ENCODE data around the gene C20orf204.

Gene C20orf204

DNA sequence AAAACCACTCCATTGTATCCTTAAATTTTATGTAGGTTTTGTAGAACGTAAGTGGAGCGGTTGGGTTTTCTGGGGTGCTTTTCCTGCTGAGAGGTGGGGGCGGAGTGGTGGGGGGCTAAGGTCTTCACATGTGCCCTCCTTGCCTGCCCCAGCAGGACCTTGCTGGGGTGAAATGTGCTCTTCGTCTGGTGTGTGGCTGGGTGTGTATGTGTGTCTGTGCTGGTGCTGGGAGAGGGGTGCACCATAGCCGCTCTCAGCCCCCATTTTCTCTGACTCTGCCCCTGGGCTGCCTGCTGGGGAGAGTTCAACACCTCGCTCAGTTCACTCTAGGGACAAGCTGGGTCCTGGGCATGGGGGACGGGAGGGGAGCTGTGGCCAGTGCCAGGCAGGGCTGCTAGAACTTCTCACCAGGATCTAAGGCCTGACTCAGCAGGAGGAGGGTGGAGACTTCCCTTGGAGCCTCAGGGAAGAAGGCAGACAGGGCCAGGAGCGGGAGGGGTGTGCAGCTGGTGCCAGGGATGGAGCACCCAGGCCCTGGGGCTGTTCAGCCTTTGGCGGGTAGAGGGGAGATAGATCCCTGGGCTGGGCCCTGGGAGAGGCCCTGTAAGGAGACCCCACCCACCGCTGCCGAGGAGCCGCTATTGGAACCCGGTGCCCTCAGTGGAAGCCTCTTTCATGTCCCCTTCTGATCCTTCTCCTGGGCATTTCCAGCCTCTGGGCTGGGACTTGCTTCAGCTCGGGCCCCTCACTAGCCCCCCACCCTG is 8.7 kb downstream of the C20orf204 start:
- DNase-seq (ENCODE audit: low read depth): peak; percentile 82
- H3K4me3 ChIP-seq (ENCODE audit: low read length): no peak overlapping the region
- TF ChIP-seq, protein P1, sequence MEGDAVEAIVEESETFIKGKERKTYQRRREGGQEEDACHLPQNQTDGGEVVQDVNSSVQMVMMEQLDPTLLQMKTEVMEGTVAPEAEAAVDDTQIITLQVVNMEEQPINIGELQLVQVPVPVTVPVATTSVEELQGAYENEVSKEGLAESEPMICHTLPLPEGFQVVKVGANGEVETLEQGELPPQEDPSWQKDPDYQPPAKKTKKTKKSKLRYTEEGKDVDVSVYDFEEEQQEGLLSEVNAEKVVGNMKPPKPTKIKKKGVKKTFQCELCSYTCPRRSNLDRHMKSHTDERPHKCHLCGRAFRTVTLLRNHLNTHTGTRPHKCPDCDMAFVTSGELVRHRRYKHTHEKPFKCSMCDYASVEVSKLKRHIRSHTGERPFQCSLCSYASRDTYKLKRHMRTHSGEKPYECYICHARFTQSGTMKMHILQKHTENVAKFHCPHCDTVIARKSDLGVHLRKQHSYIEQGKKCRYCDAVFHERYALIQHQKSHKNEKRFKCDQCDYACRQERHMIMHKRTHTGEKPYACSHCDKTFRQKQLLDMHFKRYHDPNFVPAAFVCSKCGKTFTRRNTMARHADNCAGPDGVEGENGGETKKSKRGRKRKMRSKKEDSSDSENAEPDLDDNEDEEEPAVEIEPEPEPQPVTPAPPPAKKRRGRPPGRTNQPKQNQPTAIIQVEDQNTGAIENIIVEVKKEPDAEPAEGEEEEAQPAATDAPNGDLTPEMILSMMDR (IDR thresholded peaks at IDR 0.05; ENCODE audit: insufficient read depth, low read depth, low read length, missing control alignments): no peak

DNA sequence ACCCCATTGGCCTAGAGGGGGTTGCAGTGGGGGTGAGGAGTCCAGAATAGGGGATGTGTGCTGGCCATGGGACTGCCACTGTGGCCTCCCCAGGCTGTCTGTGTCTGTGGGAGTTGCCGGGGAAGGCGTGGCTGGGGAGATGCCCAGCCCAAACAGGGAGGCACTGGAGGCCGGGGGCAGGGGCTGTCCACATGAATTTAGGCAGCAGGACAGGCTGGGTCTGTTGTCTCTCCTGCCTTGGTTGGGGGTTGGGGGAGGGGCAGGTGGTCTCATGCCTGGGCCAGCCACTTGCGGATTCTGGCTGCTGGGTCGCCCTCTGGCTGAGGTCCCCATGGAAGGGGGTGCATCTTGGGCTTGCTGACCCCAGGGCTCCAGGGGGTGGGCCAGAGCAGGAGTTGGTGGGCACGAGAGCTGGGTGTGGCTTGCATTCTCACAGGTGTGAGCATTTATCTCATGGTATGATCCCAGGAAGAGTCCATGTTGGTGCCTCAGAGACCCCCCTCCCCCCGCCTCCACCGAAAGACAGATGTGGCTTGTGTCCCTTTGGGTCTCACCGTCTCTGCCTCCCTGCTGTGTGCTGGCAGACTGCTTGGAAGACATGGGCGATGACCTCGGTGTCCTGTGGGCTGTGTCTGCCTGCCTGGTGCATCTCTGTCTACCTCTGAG is 9.5 kb downstream of the C20orf204 start:
- H3K4me3 ChIP-seq (ENCODE audit: low read length): no peak overlapping the region
- DNase-seq (ENCODE audit: low read depth): no peak
- TF ChIP-seq, protein P1 (IDR thresholded peaks at IDR 0.05; ENCODE audit: insufficient read depth, low read depth, low read length, missing control alignments): no peak

GRCh38 chr20:64047046-64047389 is 11.0 kb downstream of the C20orf204 start:
- DNase-seq (ENCODE audit: low read depth): no peak
- no peak overlapping the region for H3K4me3 ChIP-seq (ENCODE audit: low read length)
- TF ChIP-seq, protein P1 (IDR thresholded peaks at IDR 0.05; ENCODE audit: insufficient read depth, low read depth, low read length, missing control alignments): no peak

DNA sequence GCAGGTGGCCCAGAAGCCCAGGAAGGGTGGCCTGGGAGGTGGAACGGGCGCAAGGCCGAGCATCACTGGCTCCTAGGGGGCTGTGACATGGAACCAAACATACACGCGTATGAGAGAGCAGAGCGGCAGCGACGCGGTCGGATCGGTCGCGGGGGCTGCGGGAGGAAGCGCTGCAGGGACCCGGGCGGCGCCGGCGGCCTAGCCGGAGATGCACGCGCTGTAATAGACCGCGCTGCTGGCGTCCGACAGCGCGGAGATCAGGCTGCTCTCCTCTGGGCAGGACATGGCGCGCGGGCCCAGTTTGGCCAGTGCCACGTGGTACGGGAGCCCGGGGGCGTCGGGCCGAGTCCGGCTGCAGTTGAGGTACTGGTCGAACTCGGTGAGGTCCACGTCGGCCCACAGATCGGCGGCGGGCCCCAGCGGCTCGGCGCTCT is 12.0 kb downstream of the C20orf204 start:
- H3K4me3 ChIP-seq (ENCODE audit: low read length): no peak overlapping the region
- TF ChIP-seq, protein P1 (IDR thresholded peaks at IDR 0.05; ENCODE audit: insufficient read depth, low read depth, low read length, missing control alignments): no peak
- no peak for DNase-seq (ENCODE audit: low read depth)

DNA sequence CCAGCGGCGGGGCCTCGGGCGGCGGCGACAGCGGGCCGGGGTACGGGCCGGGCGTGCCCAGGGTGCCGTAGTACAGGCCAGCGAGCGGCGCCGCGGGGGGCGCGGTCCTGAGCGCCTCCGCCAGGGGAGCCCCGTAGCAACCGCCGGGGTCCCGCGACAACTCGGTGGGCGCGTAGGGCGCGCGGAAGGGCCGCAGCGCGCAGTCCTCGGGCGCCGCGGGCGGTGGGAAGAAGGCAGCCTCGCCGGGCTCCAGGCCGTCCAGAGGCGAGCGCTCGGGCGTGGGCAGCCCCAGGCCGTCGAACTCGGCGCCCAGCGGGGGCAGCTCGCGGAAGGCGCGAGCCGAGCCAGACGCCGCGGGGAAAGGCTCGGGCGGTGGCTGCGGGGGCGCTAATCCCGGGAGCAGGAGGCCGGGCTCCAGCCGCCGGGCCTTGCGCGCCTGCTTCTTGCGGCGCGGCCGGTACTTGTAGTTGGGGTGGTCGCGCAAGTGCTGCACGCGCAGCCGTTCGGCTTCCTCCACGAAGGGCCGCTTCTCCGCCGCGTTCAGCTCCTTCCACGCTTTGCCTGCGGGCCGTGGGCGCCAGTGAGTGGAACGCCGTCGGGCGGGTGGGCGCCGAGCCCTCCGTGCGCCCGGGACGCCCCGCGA is 12.5 kb downstream of the C20orf204 start:
- TF ChIP-seq, protein P1 (IDR thresholded peaks at IDR 0.05; ENCODE audit: insufficient read depth, low read depth, low read length, missing control alignments): no peak
- no peak overlapping the region for H3K4me3 ChIP-seq (ENCODE audit: low read length)

DNA sequence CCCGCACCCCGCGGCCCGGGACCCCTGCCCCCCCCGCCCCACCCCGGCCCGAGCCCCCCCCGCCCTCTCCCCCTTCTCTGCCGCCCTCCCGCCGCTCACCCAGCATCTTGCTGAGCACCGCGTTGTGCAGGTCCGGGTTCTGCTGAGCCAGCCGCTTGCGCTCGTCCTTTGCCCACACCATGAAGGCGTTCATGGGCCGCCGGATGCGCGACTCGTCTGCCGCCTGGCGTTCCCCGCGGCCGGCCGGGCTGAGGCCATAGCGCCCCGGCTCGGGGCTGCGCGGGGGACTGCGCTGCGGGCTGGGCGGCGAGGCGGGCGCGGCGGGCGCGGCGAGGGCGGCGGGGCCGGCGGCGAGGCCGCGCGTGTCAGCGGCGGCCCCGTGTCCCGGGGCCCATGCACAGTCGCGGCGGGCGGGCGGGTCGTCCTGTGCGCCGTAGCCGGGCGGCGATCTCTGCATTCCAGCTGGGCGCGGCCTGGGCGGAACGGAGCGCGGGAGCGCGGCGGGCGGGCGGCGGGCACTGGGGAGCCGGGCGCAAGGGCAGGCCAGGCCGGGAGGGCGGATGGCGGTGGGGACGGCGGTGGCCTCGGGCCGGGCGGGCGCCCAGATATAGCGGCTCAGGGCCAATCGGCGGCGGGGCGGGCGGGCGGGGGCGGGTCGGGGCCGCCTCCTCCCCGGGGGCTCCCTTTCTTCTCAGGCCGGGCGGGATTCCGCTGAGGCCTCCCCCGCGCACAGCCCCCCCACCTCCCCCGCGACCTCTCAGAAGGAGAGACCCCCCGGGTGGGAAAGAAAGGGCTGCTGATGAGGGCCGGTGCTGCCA is 13.3 kb downstream of the C20orf204 start, which contains the start of gene SOX18:
SOX18 (minus strand) TSS at position 580 of the 818 bp plus-strand sequence; CDS start at position 457, 123 bp downstream.
- DNase-seq (ENCODE audit: low read depth): peak; percentile 53
- TF ChIP-seq, protein P1 (IDR thresholded peaks at IDR 0.05; ENCODE audit: insufficient read depth, low read depth, low read length, missing control alignments): no peak
- no peak within 1 kb of the TSS for H3K4me3 ChIP-seq (ENCODE audit: low read length)

More for the DNA sequence above, 12.5 kb downstream of the C20orf204 start:
- no peak for DNase-seq (ENCODE audit: low read depth)
